IPS-NIHi11 (cell line): ENCODE data around the gene G0S2.

Source experiments
- DNase-seq: peaks from one replicate; pipeline ENCODE4 v3.0.0; 2012; ENCODE audit warnings: mixed read lengths, low spot score

The G0S2 gene

DNA sequence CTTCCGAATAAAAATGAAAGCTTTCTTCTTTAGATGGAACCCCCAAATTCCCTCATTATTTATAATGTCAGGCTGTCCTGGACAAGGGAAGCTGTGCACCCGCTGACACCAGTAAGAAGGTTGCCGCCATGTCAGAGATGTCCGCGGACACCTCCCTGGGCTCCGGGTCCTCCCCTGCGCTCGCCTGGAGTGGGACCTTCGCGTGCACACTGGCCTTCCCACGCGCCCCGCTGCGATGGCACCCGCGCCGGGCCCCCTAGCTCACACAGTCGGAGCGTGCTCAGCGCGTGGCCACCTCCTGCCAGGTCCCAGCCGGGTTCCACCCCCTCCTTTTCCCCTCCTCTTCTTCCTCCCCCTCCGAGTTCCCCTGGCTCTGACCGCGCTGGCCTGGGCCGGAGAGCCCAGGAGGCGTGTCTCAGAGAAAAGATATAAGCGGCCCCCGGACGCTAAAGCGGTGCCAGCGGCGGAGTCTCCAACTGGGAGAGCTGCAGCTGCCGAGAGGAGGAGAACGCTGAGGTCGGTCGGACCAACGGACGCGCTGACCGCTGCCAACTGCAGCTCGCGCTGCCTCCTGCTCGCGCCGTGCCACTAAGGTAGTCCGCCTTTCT, at the start of gene G0S2:
G0S2 (plus strand) TSS at position 456 of the 608 bp plus-strand sequence. CDS start 273 bp downstream, outside the sequence.
- DNase-seq: peak; percentile 62

DNA sequence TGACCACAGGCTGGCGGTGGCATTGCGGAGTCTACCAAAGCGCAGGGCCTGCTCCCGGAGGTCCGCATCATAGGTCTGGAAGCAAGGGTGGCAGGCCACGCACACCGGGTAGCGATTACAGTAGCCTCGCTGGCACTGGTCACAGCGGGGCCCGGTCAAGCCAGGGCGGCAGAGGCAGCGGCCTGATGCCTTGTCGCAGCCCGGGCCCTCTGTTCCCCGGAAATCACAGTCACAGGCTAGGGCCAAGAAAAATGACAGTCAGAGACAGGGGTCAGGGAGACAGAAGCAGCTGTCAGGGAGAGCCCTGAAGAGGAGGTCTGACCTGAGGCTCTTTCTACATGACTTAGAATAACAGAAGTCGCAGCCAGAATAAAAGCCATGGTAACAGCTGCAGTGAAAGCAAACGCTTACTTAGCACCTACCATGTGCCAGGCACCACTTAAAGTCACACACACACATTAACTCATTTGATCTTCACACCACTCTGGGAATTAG, 49.4 kb upstream of the G0S2 start:
- DNase-seq: no peak

DNA sequence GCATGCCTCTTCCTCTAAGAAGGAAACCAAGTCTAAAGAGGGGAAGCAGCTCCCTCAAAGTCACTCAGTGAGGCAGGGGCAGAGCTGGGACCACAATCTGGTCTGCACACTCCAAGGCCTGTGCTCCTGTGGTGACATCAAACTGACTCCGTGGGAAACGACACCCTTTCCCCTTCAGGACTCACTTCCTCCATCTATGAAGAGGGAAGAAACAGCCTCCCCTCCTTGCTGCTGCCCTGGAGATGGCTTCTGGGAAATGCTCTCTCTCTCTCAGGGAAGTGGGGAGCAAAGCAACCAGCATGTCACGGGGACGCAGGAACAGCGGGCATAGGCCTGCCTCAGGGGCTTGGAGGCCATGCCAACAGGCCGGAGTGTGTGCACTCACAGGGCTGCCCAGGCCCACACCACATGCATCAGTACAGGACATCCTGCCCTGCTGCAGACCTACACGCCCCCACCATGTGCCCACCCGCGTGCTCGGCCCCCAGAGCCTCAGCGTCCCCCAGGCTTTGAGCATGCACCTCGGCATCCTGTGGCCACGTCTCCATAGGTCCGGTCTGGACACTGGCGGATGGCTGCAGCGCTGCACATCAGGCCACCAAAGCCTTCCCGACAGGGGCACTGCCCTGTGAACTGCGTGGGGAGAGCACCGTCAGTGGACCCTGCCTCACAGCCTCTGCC, 48.7 kb upstream of the G0S2 start:
- no peak for DNase-seq

GRCh38 chr1:209627027-209627731, 48.0 kb upstream of the G0S2 start:
- no peak for DNase-seq

DNA sequence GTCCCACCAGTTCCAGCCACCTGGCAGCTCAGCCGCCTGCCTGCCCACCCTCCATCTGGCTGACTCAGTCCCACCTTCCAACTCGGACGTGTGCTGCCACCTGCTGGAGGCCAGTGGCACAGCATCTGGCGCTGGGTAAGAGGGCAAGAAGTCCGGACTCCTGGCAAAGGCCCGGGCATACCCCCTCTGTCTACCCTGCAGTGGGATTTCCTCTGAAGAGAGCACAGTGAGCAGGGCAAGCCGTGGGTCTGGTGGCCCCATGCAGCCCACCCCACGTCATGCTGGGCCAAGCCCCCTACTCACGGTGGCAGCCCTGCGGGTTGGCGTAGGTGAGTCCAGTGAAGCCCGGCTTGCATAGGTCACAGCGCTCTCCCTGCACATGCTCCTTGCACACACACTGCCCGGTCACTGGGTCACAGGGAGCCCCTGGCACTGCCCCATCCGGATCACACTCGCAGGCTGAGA, 47.4 kb upstream of the G0S2 start:
- peak; percentile 89 for DNase-seq

DNA sequence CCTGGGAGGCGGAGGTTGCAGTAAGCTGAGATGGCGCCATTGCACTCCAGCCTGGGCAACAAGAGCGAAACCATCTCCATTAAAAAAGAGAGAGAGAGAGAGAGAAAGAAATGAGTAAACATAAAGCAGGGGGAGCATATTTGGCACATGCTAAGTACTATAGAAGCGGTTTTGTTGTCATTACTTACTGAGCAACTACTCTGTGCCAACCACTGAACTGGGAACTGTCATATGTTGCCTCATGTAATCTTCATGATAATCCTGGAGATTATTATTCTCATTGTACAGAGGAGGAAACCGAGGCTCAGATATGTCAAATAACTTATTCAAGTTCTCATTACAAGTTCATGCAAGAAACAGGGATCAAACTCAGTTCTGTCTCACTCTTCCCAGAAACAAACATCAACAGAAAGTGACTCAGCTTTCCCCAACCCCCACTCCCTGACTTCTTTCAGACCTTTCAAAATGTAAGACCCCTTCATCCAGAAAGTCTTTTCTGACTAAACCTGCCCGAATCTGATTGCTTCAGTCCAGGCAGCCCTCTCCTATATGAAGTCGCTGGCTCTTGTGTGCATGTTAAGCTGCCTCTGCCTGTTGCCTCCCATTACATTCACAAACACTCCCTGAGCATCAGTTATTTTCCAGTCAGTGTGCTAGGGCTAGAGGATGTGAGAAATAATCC, 46.5 kb upstream of the G0S2 start:
- DNase-seq: no peak

GRCh38 chr1:209629621-209630382, 45.4 kb upstream of the G0S2 start:
- DNase-seq: no peak

DNA sequence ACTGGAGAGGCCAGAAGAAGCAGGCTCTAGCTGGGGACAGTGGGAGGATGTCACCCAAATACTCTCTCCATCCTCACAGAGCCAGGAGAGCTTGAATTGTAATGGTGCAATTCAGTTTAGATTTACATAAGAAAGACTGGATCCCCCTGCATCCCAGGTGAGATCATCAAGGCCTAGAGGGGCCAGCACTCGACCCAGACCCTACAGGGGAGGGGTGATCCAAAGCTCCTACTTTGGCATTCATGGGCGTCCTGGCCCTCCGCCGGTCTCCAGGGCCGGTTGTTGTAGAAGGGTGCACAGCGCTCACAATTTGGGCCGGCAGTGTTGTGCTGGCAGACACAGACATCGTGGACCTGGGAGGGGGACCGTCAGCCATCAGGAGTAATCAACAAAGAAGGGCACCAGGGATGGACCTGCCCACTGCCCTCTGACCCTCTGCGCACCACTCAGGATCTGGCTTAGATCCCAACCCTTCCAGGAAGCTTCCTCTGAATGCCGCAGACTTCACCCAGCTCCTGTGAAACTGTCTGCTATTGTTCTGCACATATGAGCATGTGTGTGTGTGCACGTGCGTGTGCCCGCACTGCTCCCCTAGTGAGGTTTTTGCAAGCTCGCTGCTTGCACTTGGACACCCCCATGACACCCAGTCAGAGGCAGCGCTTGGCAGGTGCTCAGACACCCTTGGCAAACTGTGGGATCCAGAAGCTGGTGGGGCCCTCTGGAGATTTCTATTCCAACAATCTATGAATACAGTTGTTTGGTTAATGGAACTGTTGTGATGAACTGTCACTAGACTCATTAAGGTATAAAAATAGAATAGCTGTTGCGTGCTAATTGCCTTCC, 44.6 kb upstream of the G0S2 start:
- peak; percentile 65 for DNase-seq

DNA sequence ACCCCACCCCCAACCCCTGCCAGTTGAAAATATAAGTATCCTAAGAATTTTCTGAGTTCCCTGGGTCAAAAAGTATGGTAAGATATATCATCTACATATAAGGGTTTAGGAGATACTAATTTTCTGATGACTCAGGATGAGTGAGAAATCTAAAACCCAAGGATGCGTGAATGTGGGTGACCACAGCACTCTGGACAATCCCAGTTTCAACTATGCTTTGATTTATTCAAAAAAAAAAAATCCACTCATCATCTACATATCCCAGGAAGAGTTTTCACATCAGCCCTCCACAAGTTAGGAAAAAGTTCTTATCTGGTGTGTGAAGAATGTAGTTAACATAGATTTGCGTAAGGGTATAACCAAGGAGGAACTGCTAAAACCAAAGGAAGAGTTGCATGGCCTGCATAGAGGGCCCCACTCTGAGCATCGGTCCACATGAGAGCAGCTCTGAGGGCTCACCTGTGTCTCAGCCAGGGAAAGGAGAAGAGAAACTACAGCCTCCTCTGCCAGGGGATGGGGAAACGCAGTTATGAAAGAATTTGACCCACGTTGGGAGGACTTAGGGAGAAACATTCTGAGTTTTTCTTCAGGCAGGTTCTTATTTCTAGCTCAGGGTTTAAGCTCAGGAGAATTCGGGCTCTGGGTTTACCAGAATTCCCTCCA, 41.7 kb upstream of the G0S2 start:
- no peak for DNase-seq

DNA sequence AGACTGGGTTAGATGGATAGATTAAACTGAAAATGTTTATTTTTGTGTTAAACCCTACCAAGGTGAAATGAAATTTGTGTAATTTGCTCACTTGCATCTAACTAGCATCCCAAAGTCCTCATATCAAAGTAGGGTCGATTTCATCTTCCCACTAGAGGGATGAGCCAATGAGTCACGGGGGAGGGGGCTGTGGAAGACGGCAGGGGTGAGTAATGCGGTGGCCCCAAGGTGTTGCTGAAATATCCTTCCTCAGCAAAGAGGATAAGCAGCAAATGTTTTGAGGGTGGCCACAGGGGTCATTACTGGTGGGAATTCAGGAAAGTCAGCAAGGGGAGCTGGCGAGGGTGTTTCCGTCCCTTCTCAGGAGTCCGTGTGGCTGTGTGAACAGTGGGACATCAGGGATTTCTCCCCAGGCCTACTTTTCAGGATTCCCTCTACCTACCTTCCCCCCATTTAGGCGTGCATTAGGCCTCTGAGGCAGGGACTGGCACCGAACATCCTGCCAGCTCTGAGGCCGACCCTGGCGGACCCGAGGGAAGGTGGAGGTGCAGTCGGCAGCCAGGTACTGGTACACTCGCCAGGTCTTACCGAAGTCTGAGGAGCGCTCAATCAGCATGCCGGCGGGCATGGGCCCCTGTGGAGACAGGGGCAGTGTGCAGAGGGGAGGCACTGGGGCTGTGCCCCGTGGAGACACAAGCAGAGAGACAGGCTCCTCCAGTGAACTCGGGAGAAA, 41.0 kb upstream of the G0S2 start:
- no peak for DNase-seq

DNA sequence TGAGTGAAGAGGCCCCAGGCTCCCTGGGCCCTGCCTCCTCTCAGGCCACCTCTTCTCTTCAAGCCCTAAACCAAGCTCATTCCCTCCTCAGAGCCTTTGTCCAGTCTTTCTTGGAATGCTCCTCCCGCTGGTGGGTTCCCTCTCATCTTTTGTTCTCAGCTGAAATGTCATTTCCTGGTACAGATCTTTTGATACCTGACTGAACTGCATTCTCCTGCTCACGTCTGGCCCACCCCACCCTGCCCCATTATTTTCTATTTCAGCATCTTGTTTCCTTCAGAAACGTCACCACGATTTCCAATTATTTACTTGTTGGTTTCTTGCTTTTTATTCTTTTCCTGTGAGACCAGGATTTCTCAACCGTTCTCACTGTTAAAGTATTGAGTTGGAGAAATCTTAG, 39.4 kb upstream of the G0S2 start:
- no peak for DNase-seq

DNA sequence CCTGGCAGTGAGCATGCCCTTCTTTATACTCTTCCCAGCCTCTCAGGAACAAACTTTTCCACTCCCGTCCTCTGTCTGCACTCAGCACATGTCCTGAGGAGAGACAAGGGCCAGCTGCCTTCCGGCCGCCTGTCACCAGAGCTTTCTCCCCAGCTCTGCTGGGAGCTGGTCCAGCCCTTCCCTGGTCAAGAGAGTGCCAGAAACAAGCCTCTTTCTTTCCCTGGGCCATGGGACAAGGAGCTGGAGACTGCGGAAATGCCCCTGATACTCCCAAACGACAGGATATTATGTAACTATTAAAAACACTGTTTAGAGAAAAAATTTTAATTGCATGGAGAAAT, 33.4 kb upstream of the G0S2 start:
- DNase-seq: no peak

GRCh38 chr1:209642816-209643215, 32.4 kb upstream of the G0S2 start:
- DNase-seq: no peak

DNA sequence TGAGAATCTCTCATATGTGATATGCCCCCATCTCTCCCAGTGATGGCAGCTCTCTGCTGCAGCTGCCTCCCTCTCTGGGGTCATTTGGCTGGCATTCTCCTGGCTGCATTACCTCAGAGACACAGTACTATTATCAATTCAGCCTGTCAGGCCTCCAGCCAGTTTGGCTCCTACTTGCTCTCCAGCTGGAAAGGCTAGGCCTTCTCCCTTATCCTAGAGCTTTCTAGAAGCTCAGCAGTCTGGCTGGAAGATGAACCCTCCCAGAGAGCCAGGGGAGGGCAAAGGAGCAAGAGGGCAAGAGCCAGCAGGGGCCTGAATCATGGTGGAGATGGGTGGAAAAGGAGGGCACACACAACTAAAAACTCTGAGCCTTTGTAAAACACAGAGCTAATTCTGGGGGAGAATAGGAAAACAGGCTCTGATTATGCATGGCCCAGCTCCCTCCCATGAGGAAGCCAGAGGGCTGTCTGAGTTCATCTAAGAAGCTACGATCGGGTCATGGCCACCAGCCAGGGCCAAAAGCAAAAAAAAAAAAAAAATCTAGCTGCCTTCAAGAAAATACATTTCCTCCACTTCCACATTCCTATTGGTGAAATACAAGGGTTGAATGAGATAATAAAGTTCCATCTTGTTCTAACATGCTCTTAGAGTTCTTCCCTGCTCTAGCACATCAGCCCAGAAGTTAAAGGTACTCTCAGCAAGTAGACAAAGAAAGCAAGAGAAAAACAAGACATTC, 31.8 kb upstream of the G0S2 start:
- no peak for DNase-seq

DNA sequence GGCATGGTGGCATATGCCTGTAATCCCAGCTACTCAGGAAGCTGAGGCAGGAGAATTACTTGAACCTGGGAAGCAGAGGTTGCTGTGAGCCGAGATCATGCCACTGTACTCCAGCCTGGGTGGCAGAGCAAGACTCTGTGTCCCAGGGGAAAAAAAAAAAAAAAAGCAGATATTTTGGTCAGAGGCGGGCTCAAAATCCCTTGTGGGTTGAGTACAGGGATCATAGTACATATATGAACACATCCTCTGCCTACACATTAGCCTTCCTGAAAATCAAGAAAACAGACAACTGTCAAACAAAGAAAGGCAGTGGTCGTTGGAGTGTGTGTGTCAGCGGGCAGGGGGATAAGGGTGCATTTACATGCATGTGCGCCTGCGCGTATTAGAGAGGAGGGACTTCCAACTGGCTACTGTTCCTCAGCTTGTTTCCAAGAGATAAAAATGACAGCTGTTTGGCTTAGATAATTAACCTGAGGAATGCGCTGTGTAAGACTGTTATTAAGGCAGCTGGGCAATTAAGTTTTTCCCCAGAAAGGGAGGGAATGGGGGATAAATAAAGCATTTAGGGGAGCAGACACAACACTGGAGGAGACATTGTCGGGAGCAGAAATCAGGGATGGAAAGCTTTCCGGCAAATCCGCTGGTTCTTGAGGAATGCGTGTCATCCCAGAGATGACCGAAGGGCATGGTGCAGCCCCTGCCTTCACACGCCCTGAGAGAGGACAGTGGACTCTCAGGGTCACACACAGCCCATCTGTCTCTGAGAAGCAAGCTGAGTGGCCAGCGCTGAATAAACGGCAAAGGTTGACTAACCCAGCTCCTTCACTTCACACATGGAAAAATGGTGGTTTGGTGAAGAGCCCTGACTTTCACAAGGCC, 29.4 kb upstream of the G0S2 start:
- DNase-seq: no peak

DNA sequence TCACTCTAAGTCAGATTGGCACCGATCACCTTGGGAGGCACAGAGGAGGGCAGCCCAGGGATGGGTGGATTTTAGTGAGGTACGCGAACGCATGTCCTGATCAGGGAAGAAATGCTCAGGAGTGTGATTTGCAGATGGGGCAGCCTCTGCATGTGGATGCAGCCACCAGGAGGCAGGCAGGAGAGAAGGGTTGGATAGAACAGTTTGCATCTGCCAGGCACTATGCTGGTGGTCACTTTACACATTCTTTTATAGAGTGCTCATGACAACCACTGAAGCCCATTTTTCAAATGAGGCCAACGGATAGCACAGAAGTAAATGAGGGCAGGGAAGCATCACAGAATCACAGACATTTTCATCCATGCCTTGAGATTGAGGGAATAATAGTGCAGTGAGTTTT, 28.7 kb upstream of the G0S2 start:
- DNase-seq: no peak

- DNase-seq: no peak
Observed at GRCh38 chr1:209647156-209647555, 28.1 kb upstream of the G0S2 start.

DNA sequence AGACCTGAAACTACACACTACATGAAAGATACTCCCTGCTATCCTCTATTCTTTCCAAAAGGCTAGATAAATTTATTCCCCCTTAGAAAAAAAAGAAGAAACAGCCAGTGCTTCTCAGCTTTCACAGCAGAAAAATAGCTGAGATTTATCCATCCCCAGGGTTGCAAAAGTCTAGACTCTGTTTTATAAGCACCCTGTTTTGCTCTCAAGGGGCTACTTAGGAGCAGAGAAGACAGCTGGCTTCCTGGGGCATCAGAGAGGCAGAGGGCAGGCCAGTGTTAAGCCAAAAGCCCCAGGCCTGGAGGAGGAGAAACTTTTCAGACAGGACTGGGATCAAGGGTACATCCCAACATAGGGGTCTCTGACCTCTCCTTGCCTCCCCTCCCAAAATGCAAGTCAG, 26.9 kb upstream of the G0S2 start:
- no peak for DNase-seq
